Measurements from ENCODE around the gene CEP112. TPM values are rescaled to one million over a fixed set of nuclear protein-coding genes. Genes with fewer than 3 reads are reported as not detected.

CEP112 gene
- total and polyA plus RNA-seq, 9 of the 15 experiments (the other 6 are each of a cell fraction or from before 2014, with no cell fraction given): 0.84 TPM; not detected in 8

DNA sequence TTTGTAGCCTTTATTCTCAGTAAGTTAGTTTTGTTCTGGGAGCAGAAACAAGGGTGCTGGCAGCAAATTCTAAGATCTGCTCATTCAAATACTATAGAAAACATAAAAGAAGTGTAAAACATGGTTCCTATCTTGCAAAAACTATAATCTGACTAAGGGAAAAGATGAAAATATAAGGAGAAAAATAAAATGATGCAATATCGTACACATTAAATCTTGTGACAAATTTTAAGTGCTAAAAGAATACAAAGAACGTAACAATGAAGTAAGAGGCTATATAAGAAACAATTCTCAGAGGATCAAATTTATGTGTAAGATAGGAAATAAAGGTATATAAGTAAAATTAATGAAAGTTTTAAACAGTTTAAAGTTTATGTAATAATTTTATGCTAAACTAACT lies 224.6 kb downstream of the CEP112 start (continued):
- TF ChIP-seq FOXK2 (conservative IDR thresholded peaks at IDR 0.05 in 1 of 2, IDR thresholded peaks at IDR 0.05 in 1 of 2; ENCODE audit: low read depth in 2 of 2) (no peak), CLOCK (CRISPR knock-in tag; IDR thresholded peaks at IDR 0.05; ENCODE audit: borderline replicate concordance) (no peak), NFIC (IDR thresholded peaks at IDR 0.05) (no peak), KLF13 (tag; IDR thresholded peaks at IDR 0.05; ENCODE audit: borderline replicate concordance, low read depth) (no peak)
- TF ChIP-seq, protein P1, sequence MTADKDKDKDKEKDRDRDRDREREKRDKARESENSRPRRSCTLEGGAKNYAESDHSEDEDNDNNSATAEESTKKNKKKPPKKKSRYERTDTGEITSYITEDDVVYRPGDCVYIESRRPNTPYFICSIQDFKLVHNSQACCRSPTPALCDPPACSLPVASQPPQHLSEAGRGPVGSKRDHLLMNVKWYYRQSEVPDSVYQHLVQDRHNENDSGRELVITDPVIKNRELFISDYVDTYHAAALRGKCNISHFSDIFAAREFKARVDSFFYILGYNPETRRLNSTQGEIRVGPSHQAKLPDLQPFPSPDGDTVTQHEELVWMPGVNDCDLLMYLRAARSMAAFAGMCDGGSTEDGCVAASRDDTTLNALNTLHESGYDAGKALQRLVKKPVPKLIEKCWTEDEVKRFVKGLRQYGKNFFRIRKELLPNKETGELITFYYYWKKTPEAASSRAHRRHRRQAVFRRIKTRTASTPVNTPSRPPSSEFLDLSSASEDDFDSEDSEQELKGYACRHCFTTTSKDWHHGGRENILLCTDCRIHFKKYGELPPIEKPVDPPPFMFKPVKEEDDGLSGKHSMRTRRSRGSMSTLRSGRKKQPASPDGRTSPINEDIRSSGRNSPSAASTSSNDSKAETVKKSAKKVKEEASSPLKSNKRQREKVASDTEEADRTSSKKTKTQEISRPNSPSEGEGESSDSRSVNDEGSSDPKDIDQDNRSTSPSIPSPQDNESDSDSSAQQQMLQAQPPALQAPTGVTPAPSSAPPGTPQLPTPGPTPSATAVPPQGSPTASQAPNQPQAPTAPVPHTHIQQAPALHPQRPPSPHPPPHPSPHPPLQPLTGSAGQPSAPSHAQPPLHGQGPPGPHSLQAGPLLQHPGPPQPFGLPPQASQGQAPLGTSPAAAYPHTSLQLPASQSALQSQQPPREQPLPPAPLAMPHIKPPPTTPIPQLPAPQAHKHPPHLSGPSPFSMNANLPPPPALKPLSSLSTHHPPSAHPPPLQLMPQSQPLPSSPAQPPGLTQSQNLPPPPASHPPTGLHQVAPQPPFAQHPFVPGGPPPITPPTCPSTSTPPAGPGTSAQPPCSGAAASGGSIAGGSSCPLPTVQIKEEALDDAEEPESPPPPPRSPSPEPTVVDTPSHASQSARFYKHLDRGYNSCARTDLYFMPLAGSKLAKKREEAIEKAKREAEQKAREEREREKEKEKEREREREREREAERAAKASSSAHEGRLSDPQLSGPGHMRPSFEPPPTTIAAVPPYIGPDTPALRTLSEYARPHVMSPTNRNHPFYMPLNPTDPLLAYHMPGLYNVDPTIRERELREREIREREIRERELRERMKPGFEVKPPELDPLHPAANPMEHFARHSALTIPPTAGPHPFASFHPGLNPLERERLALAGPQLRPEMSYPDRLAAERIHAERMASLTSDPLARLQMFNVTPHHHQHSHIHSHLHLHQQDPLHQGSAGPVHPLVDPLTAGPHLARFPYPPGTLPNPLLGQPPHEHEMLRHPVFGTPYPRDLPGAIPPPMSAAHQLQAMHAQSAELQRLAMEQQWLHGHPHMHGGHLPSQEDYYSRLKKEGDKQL (CRISPR knock-in tag; IDR thresholded peaks at IDR 0.05; ENCODE audit: borderline replicate concordance): no peak
- TF ChIP-seq, protein P2, sequence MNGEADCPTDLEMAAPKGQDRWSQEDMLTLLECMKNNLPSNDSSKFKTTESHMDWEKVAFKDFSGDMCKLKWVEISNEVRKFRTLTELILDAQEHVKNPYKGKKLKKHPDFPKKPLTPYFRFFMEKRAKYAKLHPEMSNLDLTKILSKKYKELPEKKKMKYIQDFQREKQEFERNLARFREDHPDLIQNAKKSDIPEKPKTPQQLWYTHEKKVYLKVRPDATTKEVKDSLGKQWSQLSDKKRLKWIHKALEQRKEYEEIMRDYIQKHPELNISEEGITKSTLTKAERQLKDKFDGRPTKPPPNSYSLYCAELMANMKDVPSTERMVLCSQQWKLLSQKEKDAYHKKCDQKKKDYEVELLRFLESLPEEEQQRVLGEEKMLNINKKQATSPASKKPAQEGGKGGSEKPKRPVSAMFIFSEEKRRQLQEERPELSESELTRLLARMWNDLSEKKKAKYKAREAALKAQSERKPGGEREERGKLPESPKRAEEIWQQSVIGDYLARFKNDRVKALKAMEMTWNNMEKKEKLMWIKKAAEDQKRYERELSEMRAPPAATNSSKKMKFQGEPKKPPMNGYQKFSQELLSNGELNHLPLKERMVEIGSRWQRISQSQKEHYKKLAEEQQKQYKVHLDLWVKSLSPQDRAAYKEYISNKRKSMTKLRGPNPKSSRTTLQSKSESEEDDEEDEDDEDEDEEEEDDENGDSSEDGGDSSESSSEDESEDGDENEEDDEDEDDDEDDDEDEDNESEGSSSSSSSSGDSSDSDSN (IDR thresholded peaks at IDR 0.05; ENCODE audit: borderline replicate concordance in 1 of 2, low read depth in 2 of 2, low read length in 2 of 2): no peak
